H9 (cell line): ENCODE data around the gene IL3RA. TPM values are rescaled to one million over a fixed set of nuclear protein-coding genes. Genes with fewer than 3 reads are reported as not detected.

Experiments
- DNase-seq: peaks from one replicate; pipeline ENCODE4 v3.0.0-alpha.2; 2017
- H2AFZ ChIP-seq: one replicate; pipeline ENCODE4 v1.6.1; 2013; ENCODE audit warnings: mild to moderate bottlenecking, low read length, control low read depth, moderate library complexity
- H2AK5ac ChIP-seq: 2 replicates; pipeline ENCODE4 v1.6.1; 2013; ENCODE audit warnings: low read length, control low read depth, mixed read lengths; ENCODE audit not compliant: insufficient read length
- H2BK120ac ChIP-seq: one replicate; pipeline ENCODE4 v1.6.1; 2013; ENCODE audit warnings: low read depth, mild to moderate bottlenecking, low read length, control low read depth, inconsistent platforms; ENCODE audit not compliant: poor library complexity, severe bottlenecking
- H2BK12ac ChIP-seq: 2 replicates; pipeline ENCODE4 v1.6.1; 2013; ENCODE audit warnings: low read length, control low read depth, mixed read lengths, low read depth; ENCODE audit not compliant: insufficient read length
- H2BK15ac ChIP-seq: 2 replicates; pipeline ENCODE4 v1.6.1; 2013; ENCODE audit warnings: low read depth, low read length, control low read depth
- H2BK20ac ChIP-seq: one replicate; pipeline ENCODE4 v1.6.1; 2013; ENCODE audit warnings: low read depth, mild to moderate bottlenecking, low read length, control low read depth, inconsistent platforms; ENCODE audit not compliant: poor library complexity, severe bottlenecking
- H2BK5ac ChIP-seq: 2 replicates; pipeline ENCODE4 v1.6.1; 2013; ENCODE audit warnings: low read length, control low read depth, mixed read lengths; ENCODE audit not compliant: insufficient read length
- H3K14ac ChIP-seq: 2 replicates; pipeline ENCODE4 v1.6.1; 2013; ENCODE audit warnings: low read length, control low read depth; ENCODE audit not compliant: insufficient read depth
- H3K18ac ChIP-seq: 2 replicates; pipeline ENCODE4 v1.6.1; 2013; ENCODE audit warnings: low read depth, mild to moderate bottlenecking, mixed read lengths, low read length, control low read depth; ENCODE audit not compliant: insufficient read length
- H3K23ac ChIP-seq: 2 replicates; pipeline ENCODE4 v1.6.1; 2013; ENCODE audit warnings: low read length, control low read depth, mixed read lengths, low read depth; ENCODE audit not compliant: insufficient read length
- H3K23me2 ChIP-seq: 2 replicates; pipeline ENCODE4 v1.6.1; 2013; ENCODE audit warnings: low read depth, mild to moderate bottlenecking, mixed read lengths, low read length, control low read depth; ENCODE audit not compliant: insufficient read length, poor library complexity, severe bottlenecking
- H3K27ac ChIP-seq: 2 replicates; pipeline ENCODE4 v1.5.1; 2013; ENCODE audit warnings: low read length, control low read depth, mixed read lengths, low read depth; ENCODE audit not compliant: insufficient read length
- H3K27me3 ChIP-seq: 2 replicates; pipeline ENCODE4 v1.6.1; 2013; ENCODE audit warnings: low read length, control low read depth, inconsistent platforms; ENCODE audit not compliant: insufficient read depth
- H3K4ac ChIP-seq: 2 replicates; pipeline ENCODE4 v1.6.1; 2013; ENCODE audit warnings: low read depth, mild to moderate bottlenecking, control low read depth, inconsistent platforms, low read length, moderate library complexity
- H3K4me1 ChIP-seq: 2 replicates; pipeline ENCODE4 v1.6.1; 2013; ENCODE audit warnings: low read length, control low read depth, inconsistent platforms; ENCODE audit not compliant: insufficient read depth
- H3K4me2 ChIP-seq: 2 replicates; pipeline ENCODE4 v1.6.1; 2013; ENCODE audit warnings: low read length, control low read depth, mixed read lengths; ENCODE audit not compliant: insufficient read length, insufficient read depth
- H3K56ac ChIP-seq: 2 replicates; pipeline ENCODE4 v1.6.1; 2013; ENCODE audit warnings: low read depth, mild to moderate bottlenecking, mixed read lengths, low read length, control low read depth; ENCODE audit not compliant: insufficient read length
- H3K79me1 ChIP-seq: 2 replicates; pipeline ENCODE4 v1.6.1; 2013; ENCODE audit warnings: low read depth, mild to moderate bottlenecking, moderate library complexity, low read length, control low read depth, inconsistent platforms; ENCODE audit not compliant: insufficient read depth, poor library complexity, severe bottlenecking
- H3K79me2 ChIP-seq: 2 replicates; pipeline ENCODE4 v1.6.1; 2013; ENCODE audit warnings: low read length, control low read depth, inconsistent platforms; ENCODE audit not compliant: insufficient read depth
- H3K9ac ChIP-seq: 2 replicates; pipeline ENCODE4 v1.6.1; 2013; ENCODE audit warnings: low read length, control low read depth, mixed read lengths; ENCODE audit not compliant: insufficient read length; ENCODE audit errors: extremely low read depth
- H3K9me3 ChIP-seq: one replicate; pipeline ENCODE4 v1.6.1; 2013; ENCODE audit warnings: low read depth, low read length, inconsistent platforms; ENCODE audit not compliant: control insufficient read depth
- H3T11ph ChIP-seq: one replicate; pipeline ENCODE4 v1.6.1; 2013; ENCODE audit warnings: mild to moderate bottlenecking, low read length, control low read depth, inconsistent platforms
- H4K20me1 ChIP-seq: one replicate; pipeline ENCODE4 v1.6.1; 2013; ENCODE audit not compliant: control insufficient read depth, insufficient read length, insufficient read depth
- H4K5ac ChIP-seq: 2 replicates; pipeline ENCODE4 v1.6.1; 2013; ENCODE audit warnings: low read depth, mild to moderate bottlenecking, mixed read lengths, low read length, control low read depth; ENCODE audit not compliant: insufficient read length
- H4K8ac ChIP-seq: replicated peaks from 2 replicates; pipeline ENCODE4 v1.6.1; 2013; ENCODE audit warnings: low read length, control low read depth, mixed read lengths, low read depth; ENCODE audit not compliant: insufficient read length
- H4K91ac ChIP-seq: 2 replicates; pipeline ENCODE4 v1.6.1; 2013; ENCODE audit warnings: low read depth, mild to moderate bottlenecking, moderate library complexity, mixed read lengths, low read length, control low read depth; ENCODE audit not compliant: insufficient read length
- H3K27ac Mint-ChIP-seq, 3 experiments: 2 replicates in 2 of 3; 3 replicates in 1 of 3; pipeline ENCODE4 v1.8.0; 2020 to 2021; ENCODE audit warnings: mixed read lengths in 3 of 3, mild to moderate bottlenecking in 1 of 3, moderate library complexity in 1 of 3
- H3K27me3 Mint-ChIP-seq: 2 replicates; pipeline ENCODE4 v1.8.0; 2021; ENCODE audit warnings: low read depth, mild to moderate bottlenecking, moderate library complexity, mixed read lengths
- H3K36me3 Mint-ChIP-seq, 3 experiments: 2 replicates in 2 of 3; 3 replicates in 1 of 3; pipeline ENCODE4 v1.8.0; 2020 to 2021; ENCODE audit warnings: low read depth in 3 of 3, mixed read lengths in 3 of 3; ENCODE audit not compliant: insufficient read depth in 1 of 3
- H3K4me1 Mint-ChIP-seq, 2 experiments: 2 replicates each; pipeline ENCODE4 v1.8.0; 2020; ENCODE audit warnings: mixed read lengths in 2 of 2
- H3K4me3 Mint-ChIP-seq, 2 experiments: 2 replicates in 1 of 2; 3 replicates in 1 of 2; pipeline ENCODE4 v1.8.0; 2020 to 2021; ENCODE audit warnings: mild to moderate bottlenecking in 2 of 2, mixed read lengths in 2 of 2, moderate library complexity in 1 of 2
- H3K9me3 Mint-ChIP-seq, 2 experiments: 2 replicates in 1 of 2; 3 replicates in 1 of 2; pipeline ENCODE4 v1.8.0; 2020; ENCODE audit warnings: mild to moderate bottlenecking in 2 of 2, mixed read lengths in 2 of 2, moderate library complexity in 1 of 2
- CTCF ChIP-seq: fragments of 200-600 bp; sonication (generic); conservative IDR thresholded peaks from 3 replicates; pipeline ENCODE4 v1.8.0; 2021; ENCODE audit warnings: antibody characterized with exemption, mild to moderate bottlenecking
- WGBS: extraction: QIAGEN DNeasy Blood & Tissue Kit; methylation state at CpG from one replicate; pipeline ENCODE4 v1.1.7; 2013; ENCODE audit warnings: missing lambda C conversion rate, low lambda C conversion rate, mixed read lengths; ENCODE audit not compliant: insufficient read length; ENCODE audit errors: extremely low coverage; 5-methylcytosine and 5-hydroxymethylcytosine counted together
- total RNA-seq: library from RNA; stranded (reverse); gene quantifications from 2 replicates; pipeline ENCODE4 v1.2.1, GENCODE V29; 2021

IL3RA gene
- total RNA-seq, 1 experiment from 2014 or later: 0.24 TPM

- Histone ChIP-seq H2AK5ac (no peak overlapping the region), H2BK20ac (no peak overlapping the region), H3K4me1 (no peaks in the 10 kb centered on the region), H3K23me2 (no peaks in the 10 kb centered on the region), H2BK15ac (no peak overlapping the region), H4K20me1 (no peaks in the 10 kb centered on the region), H3K27me3 (no peaks in the 10 kb centered on the region), H3K4me2 (no peak overlapping the region), H3K9ac (no peak overlapping the region), H3T11ph (no peak overlapping the region), H3K9me3 (no peaks in the 10 kb centered on the region), H2AFZ (no peak overlapping the region), H3K18ac (no peak overlapping the region), H3K56ac (no peak overlapping the region), H3K23ac (no peak overlapping the region), H3K27ac (no peak overlapping the region), H4K8ac (no peak overlapping the region), H2BK12ac (no peak overlapping the region), H4K91ac (no peak overlapping the region), H2BK5ac (no peak overlapping the region), H3K4ac (no peak overlapping the region), H3K79me2 (no peaks in the 10 kb centered on the region), H2BK120ac (no peak overlapping the region), H3K79me1 (no peaks in the 10 kb centered on the region), H4K5ac (no peak overlapping the region), H3K14ac (no peak overlapping the region)
- H3K27me3 Mint-ChIP-seq: no peaks in the 10 kb centered on the region
- no peaks in the 10 kb centered on the region for H3K9me3 Mint-ChIP-seq
- TF ChIP-seq CTCF: no peak
- no CpG with 5 or more reads among the region's 12 CpGs for WGBS
- H3K4me3 Mint-ChIP-seq: no peak overlapping the region
- H3K36me3 Mint-ChIP-seq: peaks cover 17 to 48% (median 38%) of the 10 kb centered on the region in 3 experiments; a peak in 6 of 7 replicates
- no peaks in the 10 kb centered on the region for H3K4me1 Mint-ChIP-seq
- H3K27ac Mint-ChIP-seq: no peak overlapping the region
- DNase-seq: no peak
Observed at GRCh38 chrX:1411326-1411725, 74.7 kb downstream of the IL3RA start.
